Nephron progenitor cell (in vitro differentiated cells): Measurements from ENCODE around the gene ZMIZ1.

ENCODE experiments used
- DNase-seq: peaks from one replicate; pipeline ENCODE4 v3.0.0; 2021
- H3K27ac Mint-ChIP-seq: 2 replicates; pipeline ENCODE4 v1.8.0; 2021; ENCODE audit warnings: mild to moderate bottlenecking, moderate library complexity, mixed read lengths
- H3K27me3 Mint-ChIP-seq: 2 replicates; pipeline ENCODE4 v1.8.0; 2021; ENCODE audit warnings: mild to moderate bottlenecking, low read depth, mixed read lengths; ENCODE audit not compliant: poor library complexity
- H3K36me3 Mint-ChIP-seq: 2 replicates; pipeline ENCODE4 v1.8.0; 2021; ENCODE audit warnings: low read depth, mixed read lengths
- H3K4me1 Mint-ChIP-seq: 2 replicates; pipeline ENCODE4 v1.8.0; 2021; ENCODE audit warnings: mixed read lengths
- H3K4me3 Mint-ChIP-seq: 2 replicates; pipeline ENCODE4 v1.8.0; 2021; ENCODE audit warnings: mild to moderate bottlenecking, moderate library complexity, mixed read lengths
- H3K9me3 Mint-ChIP-seq: 2 replicates; pipeline ENCODE4 v1.8.0; 2021; ENCODE audit warnings: mild to moderate bottlenecking, moderate library complexity, mixed read lengths
- TF ChIP-seq, protein P1 (sequence below): fragments of 200-600 bp; sonication (generic); IDR thresholded peaks from 2 replicates; pipeline ENCODE4 v1.5.0; 2021; ENCODE audit warnings: antibody characterized with exemption

The ZMIZ1 gene

DNA sequence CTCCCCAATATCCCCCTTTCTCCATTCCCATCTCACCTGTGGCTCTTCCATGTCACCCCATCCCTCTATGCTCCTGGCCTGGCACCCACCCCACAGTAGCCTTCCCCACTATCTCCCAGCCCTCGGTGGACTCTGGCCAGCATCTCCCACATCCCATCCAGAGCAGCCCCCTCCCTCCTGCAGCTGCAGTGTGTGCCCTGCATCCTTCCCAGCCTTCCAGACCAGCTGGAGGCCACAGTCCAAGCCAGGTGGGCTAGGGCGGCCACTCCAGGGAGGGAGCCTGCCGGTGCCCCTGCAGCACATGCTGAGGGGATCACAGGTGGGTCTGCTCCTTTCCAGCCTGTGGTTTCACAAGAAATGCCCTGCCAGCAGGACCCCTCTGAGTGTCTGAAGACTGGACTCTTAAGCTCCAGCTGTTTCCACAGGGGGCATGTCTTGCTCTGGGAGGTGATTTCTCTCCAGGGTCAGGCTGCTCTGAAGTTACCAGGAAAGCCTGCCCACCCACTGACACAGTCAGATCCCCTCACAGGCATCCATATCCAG, 187.6 kb downstream of the ZMIZ1 start:
- Mint-ChIP-seq H3K36me3 (peaks cover 22% of the 10 kb centered on the region), H3K27me3 (peaks cover 3% of the 10 kb centered on the region), H3K27ac (no peak overlapping the region), H3K9me3 (no peaks in the 10 kb centered on the region), H3K4me3 (no peak overlapping the region), H3K4me1 (peaks cover 51% of the 10 kb centered on the region)
- TF ChIP-seq, protein P1, sequence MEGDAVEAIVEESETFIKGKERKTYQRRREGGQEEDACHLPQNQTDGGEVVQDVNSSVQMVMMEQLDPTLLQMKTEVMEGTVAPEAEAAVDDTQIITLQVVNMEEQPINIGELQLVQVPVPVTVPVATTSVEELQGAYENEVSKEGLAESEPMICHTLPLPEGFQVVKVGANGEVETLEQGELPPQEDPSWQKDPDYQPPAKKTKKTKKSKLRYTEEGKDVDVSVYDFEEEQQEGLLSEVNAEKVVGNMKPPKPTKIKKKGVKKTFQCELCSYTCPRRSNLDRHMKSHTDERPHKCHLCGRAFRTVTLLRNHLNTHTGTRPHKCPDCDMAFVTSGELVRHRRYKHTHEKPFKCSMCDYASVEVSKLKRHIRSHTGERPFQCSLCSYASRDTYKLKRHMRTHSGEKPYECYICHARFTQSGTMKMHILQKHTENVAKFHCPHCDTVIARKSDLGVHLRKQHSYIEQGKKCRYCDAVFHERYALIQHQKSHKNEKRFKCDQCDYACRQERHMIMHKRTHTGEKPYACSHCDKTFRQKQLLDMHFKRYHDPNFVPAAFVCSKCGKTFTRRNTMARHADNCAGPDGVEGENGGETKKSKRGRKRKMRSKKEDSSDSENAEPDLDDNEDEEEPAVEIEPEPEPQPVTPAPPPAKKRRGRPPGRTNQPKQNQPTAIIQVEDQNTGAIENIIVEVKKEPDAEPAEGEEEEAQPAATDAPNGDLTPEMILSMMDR: no peak
- DNase-seq: no peak

DNA sequence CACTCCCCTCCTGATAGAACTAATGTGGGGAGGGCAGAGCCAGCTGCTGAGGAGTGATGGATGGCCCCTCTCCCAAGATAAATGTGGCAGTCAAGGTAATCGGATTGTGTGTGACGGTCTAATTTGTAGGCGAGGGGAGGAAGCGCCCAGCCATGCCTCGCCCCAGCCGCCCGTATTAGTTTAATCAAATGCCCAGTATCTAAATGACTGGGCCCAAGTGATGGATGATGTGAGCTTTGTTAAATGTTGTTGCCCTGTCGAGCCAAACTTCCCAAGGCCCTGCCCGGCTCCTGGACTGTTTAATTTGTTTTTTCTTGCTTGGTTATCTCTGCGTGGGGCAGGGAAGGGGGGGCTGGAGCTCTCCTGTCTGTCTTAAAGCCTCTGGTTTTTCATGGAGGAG, 190.1 kb downstream of the ZMIZ1 start:
- Mint-ChIP-seq H3K27me3 (peaks cover 3% of the 10 kb centered on the region), H3K4me1 (peaks cover 65% of the 10 kb centered on the region), H3K4me3 (no peak overlapping the region), H3K36me3 (peaks cover 22% of the 10 kb centered on the region), H3K9me3 (no peaks in the 10 kb centered on the region), H3K27ac (peak overlapping the region; percentile 91)
- no peak for DNase-seq
- TF ChIP-seq, protein P1: no peak

DNA sequence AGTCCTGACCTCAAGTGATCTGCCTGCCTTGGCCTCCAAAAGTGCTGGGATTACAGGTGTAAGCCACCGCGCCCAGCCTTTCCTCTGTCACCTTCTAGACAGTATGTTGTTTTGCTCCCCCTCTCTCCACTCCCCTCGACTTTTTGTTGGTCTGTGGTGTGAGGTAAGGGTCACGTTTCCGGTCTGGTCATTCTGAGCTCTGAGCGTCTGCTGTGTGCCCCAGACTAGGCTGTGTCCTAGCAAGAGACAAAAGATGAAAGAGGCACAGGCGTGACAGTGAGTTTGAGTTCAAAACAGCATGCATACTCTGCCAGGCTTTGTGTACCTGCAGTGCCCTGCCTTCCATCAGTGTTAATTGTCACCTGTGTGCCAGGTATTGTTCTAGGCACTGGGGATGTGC, 191.1 kb downstream of the ZMIZ1 start:
- Mint-ChIP-seq H3K36me3 (peaks cover 22% of the 10 kb centered on the region), H3K4me1 (peaks cover 73% of the 10 kb centered on the region), H3K4me3 (peak overlapping the region; percentile 60), H3K9me3 (no peaks in the 10 kb centered on the region), H3K27ac (peak overlapping the region; percentile 86), H3K27me3 (peaks cover 3% of the 10 kb centered on the region)
- DNase-seq: no peak
- TF ChIP-seq, protein P1: no peak

DNA sequence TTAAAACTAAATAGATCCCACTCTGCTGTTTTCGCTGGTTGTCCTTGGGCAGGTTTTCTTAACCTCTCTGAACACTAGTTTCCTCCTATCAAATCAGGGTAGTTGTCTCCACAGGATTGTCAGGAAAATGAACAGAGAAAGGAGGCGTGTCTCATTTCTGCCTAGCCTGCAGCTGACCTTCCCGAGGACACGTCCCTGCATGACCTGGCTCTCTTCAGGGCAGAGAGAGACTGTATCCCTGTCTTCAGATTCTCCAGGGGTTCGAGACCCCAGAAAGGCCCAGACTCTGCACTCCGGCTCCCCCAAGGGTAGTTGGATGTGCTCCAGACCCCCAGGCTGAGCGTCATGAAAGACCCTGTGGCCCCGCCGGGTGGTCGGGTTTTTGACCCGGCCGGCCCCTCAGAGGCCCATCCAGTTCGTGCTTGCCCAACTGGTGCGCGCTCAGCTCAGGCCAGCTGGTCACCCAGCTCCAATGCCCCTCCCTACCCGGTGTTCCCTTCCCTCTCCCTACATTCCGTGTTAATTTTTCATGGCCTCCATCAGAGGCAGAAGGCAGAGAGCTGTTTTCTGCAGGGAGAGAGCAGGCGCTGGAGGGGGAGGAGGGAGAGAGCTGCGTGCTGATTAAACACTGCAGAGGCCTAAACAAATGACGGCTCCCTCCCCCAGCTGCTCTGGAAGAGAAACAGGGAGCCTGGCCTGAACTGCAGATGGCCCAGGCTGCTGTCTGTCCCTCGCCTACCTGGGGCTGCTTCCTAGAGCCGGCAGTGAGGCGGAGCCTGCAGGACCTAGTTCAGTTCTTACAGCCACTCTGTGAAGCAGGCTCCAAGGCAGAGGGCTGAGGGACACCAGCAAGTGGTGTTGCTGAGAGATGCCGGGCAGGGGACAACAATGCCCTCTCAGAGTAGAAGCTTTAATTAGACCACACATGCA, 192.3 kb downstream of the ZMIZ1 start:
- peak overlapping the region; percentile 48 for H3K4me3 Mint-ChIP-seq
- peaks cover 22% of the 10 kb centered on the region for H3K36me3 Mint-ChIP-seq
- TF ChIP-seq, protein P1: no peak
- peaks cover 3% of the 10 kb centered on the region for H3K27me3 Mint-ChIP-seq
- H3K4me1 Mint-ChIP-seq: peaks cover 86% of the 10 kb centered on the region
- DNase-seq: peak; percentile 47
- no peaks in the 10 kb centered on the region for H3K9me3 Mint-ChIP-seq
- peak overlapping the region; percentile 80 for H3K27ac Mint-ChIP-seq

DNA sequence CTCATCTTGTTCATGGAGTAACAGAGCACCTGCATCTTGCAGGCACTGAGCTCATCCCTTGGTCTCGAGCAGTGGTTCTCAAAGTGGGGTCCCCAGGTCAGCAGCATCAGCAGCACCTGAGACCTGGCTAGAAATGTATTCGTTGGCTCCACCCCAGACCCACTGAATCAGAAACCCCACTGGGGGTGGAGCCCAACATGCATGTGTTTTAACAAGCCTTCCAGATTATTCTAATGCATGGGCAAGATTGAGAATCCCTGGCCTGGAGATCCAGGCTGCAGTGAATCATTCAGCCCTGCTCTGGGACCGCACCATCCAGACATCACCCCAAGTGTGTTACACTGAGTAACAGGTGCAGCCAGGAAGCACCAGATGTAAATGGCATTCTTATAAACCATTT, 193.4 kb downstream of the ZMIZ1 start:
- no peak for DNase-seq
- Mint-ChIP-seq H3K36me3 (peaks cover 22% of the 10 kb centered on the region), H3K4me3 (no peak overlapping the region), H3K4me1 (peaks cover 91% of the 10 kb centered on the region), H3K27me3 (peaks cover 3% of the 10 kb centered on the region), H3K9me3 (no peaks in the 10 kb centered on the region), H3K27ac (no peak overlapping the region)
- TF ChIP-seq, protein P1: no peak
